Body of pancreas (tissue), 4 donors: Measurements from ENCODE around the gene FUT8.

Source experiments
- POLR2A ChIP-seq, 3 donors: fragments of 450-650 bp; IDR thresholded peaks; one replicate each; pipeline ENCODE4 v1.6.1; 2016; ENCODE audit warnings: antibody characterized with exemption in 3 of 3, mild to moderate bottlenecking in 2 of 3
- TF ChIP-seq, protein P1 (sequence below), 7 experiments: fragments of 450-650 bp in 4 of 7; fragments of 200-600 bp in 3 of 7; sonication (generic) in 3 of 7; IDR thresholded peaks; one replicate each; pipeline ENCODE4 v1.5.1; 2016 to 2019; ENCODE audit warnings: antibody characterized with exemption in 7 of 7

DNA sequence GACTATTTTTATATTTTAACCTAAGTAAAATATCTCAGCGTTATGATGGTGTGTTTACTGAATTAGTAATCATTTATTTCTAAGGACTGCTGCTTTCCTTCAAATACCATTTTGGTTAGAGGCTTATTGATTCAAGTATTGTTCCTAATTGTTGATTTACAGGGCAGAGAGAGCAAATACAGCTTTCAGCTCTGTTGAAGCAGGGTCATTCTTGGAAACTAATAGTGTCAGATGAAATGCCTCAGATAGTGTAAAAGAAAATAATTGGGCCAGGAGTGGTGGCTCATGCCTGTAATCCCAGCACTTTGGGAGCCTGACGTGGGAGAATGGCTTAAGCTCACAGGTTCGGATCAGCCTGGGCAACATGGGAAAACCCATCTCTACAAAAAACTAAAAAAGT lies 249.3 kb downstream of the FUT8 start:
- no peak for TF ChIP-seq POLR2A (IDR thresholded peaks at IDR 0.05)
- TF ChIP-seq, protein P1, sequence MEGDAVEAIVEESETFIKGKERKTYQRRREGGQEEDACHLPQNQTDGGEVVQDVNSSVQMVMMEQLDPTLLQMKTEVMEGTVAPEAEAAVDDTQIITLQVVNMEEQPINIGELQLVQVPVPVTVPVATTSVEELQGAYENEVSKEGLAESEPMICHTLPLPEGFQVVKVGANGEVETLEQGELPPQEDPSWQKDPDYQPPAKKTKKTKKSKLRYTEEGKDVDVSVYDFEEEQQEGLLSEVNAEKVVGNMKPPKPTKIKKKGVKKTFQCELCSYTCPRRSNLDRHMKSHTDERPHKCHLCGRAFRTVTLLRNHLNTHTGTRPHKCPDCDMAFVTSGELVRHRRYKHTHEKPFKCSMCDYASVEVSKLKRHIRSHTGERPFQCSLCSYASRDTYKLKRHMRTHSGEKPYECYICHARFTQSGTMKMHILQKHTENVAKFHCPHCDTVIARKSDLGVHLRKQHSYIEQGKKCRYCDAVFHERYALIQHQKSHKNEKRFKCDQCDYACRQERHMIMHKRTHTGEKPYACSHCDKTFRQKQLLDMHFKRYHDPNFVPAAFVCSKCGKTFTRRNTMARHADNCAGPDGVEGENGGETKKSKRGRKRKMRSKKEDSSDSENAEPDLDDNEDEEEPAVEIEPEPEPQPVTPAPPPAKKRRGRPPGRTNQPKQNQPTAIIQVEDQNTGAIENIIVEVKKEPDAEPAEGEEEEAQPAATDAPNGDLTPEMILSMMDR (IDR thresholded peaks at IDR 0.05), result no peak
